Limb (tissue), 2 donors: ENCODE measurements around the gene MACROD2.

Experiments used
- DNase-seq, 2 donors: peaks; one replicate each; pipeline ENCODE4 v3.0.0-alpha.2; 2016; ENCODE audit errors: extremely low spot score in 2 of 2

MACROD2 gene

DNA sequence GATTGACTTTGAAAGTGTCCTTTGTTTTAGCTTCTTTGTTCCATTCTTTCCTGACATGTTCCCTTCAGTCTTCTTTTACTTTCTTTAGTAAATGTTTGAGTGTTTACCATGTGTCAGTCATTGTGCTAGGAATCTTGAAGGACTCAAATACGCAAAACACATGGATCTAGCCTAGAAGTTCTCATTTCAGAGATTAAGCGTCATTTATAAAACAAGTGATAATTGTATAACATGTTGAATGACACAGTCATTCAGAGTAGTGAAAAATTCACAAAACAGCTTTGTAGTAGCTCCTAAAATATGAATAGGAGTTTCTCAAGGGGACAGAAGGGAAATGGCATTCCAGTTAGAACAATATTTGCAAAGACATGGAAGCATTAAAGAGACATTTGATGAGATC, 66.9 kb downstream of the MACROD2 start:
- DNase-seq, result no peak

DNA sequence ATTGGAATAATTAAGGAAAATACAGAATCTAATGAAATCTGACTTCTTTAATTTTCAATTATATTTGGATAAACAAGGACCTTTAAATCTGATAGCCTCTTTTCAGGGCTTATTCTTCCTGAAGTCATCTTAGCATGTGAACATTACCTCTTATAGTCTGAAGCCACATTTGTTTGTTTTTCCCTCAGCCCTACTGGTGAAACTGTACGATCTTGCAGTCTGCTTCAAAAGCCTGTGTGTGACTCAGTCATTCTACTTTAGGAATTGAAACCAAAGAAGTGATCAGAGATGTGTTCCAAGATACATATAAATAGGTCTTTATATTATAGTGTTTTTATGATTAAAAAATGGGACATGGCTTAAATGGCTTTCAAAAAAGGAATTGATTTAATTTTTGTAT, 67.5 kb downstream of the MACROD2 start:
- DNase-seq, result no peak

DNA sequence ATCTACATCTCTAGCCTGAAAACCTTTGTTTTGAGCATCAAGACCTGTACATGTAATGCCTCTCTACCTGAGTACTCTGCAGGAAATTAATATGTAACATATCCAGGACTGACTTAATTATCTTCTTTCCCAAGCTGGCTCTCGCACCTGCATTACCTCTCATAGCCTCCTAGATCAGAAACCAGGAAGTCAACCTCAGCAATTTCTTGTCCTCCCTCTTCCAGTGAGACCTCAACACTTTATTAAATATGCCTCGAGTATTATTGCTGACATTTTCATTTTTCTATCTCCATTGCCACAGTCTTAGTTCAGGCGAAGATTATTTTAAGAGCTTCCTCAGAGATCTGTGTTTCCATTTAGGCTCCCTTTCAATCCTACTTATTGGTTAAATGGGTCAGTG, 69.0 kb downstream of the MACROD2 start:
- no peak for DNase-seq

DNA sequence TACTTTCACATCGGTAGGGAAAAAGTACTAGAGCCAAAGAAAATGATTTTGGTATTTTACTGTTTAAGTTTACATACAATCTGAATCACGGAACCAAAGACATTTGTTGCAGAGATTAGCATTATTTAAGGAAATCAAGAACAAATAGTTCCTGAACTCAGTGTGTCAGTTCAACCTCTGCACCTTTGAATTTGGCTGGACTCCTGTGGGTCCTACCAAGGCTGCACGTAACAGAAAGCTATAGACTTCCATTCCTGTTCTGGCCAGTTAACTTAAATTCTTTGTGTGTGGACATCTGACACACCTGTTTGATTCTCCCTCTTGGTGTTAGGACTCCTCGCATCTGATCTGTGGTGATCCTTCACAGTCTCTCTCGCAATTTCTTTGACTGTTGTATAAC, 69.6 kb downstream of the MACROD2 start:
- DNase-seq, result no peak

DNA sequence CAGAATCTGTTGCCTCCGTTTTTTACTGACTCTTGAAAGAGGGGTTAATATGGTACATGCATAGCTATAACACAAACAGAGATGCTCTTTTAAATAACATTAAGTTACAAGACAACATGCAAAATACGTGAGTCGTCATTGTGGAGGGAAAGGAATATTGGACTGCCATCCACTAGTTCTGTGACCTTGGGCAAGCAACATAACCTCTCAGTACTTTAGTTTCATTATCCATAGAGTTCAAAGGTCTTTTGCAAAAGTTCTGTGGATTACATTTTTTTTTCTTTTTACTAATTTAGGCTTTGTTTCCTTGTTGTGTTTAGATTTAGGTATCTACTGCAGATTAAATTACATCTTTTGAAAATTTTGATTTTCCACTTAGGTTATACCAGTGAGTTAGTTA, 70.5 kb downstream of the MACROD2 start:
- no peak for DNase-seq

DNA sequence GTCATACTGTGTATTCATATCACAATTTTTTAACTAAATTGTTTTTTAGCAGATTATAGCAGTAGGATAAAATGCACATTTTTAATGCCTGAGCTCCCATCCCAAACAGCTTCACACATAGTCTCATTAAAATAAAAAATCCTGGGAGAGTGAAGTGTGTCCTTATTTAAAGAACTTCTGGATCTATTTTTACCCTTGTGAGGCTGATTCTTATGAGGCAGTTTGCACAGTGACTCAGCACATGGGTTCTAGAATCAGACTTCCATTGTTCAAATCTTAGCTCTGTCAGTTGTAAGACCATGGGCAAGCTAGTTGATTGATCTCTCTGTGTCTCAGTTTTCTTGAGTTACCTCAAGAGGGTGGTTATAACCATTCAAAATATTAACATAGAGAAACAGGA, 72.3 kb downstream of the MACROD2 start:
- DNase-seq, result no peak

DNA sequence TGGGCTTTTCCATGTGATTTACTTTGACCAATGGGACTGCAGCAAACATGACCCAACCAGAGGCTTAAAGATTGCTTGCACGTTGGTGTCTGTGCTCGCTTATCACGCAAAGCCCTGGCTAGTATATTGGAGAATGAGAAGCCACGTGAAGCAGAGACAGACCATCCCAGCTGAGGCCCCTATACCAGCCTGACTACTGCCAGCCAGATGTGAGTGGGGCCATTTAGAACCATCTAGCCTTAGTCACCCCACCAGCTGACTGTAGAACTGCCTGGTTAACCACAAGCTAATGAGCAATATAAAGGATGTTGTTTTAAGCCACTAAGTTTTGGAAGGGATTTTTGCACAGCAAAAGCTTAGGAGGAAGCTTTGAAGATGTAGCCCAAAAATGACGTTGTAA, 74.5 kb downstream of the MACROD2 start:
- no peak for DNase-seq

DNA sequence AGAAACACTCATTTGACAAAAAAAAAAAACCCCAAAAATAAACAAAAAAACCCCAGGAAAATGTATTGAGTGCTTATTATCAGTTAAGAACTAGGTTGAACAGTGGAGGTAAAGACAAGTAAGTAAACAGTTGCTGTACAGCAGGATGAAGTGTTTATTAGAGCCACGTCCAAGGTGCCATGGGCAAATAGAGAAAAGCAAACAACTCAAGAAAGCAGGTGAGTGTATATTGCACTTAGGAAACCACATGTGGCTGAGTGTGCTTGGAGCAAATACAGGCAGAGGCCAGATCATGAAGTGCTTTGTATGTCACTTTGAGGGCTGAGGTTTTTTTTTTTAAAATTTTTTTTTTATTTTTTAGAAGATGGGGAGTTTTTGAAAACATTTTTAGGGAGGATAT, 98.3 kb downstream of the MACROD2 start:
- DNase-seq, result no peak

DNA sequence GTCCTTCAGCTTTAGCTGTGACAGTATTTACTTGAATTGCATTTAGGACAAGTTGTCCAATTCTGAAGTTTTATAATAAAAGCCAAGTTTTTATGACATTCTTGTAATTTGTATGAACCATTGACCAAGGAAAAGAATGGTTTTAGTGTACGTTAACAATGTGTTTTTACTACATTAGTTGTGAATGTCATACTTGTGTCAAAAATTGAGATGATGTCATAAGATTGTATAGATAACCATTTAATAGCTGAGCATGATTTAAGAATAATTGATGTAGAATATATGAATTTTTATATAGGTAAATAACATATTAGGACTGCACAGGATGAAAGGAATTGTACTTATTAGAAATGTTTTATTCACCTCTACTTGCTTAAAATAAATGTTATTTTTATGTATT, 102.9 kb downstream of the MACROD2 start:
- no peak for DNase-seq

DNA sequence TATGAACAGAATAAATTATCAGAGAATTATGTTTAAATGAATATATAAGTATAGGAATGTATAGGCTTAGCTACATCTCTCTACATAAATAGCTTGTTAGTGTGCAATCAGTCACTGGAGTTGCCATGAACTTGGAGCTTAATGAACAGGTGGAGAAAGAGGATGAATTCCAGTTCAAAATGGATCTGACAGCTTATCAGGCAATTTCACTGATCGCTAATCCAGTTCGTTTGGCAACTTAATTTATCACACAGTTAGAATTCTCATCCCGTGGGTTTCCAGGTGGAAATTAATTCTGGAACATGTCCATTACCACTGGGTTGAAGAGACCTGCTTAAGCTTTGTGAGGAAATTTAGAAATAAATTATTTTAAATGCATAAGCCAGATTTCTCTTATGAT, 118.1 kb downstream of the MACROD2 start:
- DNase-seq, result no peak

DNA sequence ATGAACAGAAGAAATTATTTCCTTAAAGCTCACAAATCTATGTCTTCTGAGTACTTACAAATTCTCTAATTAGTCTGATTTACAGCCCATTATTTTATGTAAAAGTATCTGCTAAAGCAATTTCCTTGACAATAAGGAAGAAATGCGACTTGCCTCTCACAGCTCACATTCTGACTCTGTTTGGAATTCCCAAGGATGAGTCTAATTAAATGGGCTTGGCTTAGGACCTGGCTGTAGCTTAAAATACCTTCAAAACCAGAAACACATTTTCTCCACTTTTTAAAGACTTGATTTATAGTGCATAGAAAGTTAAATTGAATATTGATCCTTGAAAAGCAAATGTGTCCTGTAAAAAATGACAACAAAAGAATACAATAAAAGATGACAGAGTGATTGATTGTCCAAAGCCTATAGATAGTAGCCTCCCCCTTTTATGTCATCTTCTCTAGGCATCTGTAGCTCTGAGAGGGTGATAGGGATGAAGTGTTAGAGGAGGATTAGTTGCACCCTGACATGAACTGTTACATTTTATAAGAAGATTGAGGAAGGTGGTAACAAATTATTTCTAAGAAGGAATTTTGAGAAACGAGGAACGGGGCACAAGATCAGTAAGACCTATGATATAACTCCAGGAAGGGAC, 118.9 kb downstream of the MACROD2 start:
- DNase-seq, result no peak

DNA sequence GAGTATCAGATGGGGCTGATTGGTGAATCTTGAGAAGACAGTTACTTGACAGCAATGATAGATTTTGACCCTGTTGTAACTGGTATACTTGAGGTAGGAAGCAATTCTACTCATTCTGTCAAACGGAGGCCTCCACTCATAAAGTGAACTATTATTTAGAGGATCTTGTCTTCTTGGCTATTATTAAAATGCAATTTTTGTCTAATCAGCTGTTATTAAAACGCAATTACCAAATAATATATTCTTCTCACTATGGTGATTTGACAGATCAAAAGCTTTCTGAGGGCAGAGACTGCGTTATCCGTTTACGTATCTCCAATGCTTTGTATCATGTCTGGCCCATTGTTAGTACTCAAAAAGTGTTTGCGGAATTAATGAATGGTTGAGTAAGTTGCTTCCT, 120.7 kb downstream of the MACROD2 start:
- DNase-seq, result no peak

DNA sequence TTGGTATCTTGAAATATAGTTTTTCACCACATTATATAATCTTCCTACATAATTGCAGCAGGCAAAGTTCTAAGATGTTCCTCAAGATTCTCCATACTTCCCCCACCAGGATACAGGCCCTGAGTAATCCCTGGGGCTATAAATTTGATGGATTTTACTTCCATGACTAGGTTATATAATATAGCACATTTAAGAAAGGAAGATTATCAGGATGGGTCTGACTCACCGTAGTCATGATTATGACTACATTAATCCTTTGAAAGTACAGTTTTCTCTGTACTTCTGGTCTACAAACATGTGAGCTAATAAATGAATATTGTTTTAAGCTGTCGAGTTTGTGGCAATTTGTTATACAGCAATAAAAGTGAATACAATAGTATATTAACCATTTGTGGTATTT, 122.5 kb downstream of the MACROD2 start:
- no peak for DNase-seq

DNA sequence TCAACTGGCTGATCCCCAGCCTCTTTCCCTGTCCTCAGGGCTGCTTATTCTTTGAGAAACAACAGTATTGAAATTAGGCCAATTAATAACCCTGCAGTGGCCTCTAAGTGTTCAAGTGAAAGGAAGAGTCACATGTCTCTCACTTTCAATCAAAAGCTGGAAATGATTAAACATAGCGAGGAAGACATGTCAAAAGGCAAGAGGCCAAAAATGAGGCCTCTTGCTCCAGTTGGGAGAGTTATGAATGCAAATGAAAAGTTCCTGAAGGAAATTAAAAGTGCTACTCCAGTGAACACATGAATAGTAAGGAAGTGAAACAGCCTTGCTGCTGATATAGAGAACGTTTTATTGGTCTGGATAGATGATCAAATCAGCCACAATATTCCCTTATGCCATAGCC, 131.5 kb downstream of the MACROD2 start:
- DNase-seq, result no peak

DNA sequence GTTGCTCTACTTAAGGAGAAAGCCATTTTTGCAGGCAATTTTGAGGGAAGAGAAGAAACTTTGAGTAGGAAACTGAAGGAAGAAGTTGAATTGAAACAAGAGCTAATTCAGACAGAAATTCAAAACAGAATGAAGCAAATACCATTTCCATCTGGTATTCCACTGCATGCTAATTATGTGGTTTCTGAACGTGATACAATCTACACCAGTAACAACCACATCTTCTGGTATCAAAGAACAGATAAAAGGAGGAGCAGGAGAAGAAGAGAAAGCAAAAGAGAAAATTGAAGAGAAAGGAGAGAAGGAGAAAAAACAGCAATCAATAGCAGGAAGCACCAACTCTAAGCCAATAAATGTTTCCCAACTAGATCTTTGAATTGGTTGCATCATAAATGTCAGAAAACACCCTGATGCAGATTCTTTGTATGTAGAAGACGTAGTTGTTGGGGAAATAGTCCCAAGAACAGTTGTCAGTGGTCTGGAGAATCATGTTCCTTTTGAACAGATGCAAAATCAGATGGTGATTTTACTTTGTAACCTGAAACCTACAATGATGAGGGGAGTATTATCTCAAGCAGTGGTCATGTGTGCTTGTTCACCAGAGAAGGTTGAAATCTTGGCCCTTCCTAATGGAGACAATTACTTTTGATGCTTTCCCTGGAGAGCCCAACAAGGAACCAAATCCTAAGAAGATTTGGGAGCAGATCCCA, 132.4 kb downstream of the MACROD2 start:
- DNase-seq, result no peak

DNA sequence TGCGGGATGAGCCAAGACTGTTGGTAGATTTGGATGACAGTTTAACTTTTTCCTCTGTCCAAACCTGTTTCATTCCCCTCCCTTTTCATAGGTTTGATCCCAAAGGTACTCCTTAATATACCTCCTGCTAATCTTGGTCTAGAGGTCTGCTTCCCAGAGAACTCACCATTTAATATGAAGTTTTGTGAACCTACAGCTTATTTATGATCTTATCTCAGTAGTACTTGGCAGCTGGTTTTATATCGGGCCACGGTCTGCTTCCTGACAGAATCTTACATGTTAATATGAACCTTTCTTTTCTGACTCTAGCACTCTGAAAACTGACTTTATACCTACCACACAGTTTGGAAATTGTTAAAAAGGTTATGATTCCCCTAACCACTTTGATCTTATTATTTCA, 138.7 kb downstream of the MACROD2 start:
- DNase-seq, result no peak

DNA sequence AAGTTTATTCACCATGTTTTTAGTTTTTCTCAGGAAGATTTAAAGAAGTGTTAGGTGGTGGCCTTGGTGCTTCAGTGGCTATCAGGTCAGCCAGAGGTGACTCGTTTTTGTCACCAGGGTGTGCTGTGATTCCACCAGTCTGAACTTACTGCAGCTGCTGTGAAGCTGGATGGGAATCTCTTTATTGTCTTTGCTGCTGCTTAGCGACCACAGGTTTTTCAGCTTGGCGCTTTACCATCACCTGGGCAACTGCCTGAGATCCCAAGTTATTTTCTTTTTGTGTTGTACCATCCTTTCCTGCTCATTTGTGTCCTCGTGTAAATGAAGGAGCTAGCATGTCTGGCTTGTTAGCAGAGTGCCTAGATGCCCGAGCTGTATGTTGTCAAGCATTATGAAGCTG, 146.9 kb downstream of the MACROD2 start:
- DNase-seq, result peak; percentile 65 to 70

DNA sequence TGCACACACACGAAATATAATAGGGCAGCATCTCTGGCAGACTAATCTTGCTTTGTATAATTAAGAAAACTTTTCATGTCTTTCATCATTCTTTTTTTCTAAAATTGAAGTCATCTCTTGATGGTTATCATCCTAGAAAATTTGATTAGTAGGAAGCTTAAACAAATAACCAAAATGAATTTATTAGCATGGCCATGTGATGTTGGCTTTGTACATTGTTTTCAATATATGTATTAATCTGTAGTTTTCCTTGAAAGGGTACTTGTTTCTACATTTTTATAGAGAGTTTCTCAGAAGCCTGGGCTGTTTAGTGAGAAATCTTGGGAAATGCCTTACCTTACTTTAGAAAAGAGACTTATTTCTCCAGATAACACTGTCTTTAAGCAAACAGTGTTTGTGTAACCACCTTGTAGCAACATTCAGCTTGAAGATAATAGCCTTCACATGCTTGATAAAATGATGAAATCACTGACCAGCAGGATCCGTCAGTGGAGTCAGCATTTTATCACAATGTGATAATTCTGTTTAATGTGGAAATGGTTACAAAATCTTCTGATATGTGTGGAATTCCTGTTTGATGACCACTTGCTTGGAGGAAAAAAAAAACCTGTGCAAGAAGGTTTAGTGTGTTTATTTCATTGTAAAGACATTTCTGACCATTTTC, 147.8 kb downstream of the MACROD2 start:
- DNase-seq, result no peak

DNA sequence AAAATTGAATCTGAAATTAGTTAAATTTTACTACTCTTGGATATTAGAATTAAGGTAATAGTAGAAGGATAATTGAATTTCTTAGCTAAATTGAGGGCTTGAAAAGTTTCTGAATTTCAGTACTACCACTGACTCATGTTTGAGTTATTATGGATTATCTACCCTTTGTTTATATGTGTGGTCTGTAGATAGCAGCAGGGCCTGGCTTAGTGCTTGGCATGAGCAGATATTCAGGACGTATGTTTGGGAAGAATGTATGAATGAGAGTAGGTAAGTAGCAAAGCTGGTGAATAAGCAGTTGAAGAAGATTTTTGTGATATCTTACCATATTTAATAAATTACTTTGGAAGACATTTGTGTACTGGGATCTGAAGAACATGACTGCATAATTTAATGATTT, 152.7 kb downstream of the MACROD2 start:
- no peak for DNase-seq

DNA sequence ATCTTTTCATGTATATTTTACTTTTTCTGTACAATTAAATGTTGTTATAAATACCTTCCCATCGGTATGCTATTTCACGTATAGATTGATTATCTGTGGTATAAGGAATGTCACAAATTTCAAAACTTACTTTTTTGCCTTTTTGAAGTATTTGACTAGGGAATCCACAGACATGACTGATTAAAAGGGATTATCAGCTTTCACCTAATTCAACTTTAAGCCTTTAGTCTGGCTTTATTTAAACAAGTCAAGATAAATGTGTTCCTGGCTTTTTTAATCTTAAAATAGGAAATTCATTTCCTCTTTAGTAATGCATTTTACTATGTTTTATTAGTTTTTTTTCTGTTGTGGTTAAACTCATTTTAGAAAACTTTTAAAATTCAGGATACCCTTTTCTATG, 160.0 kb downstream of the MACROD2 start:
- DNase-seq, result no peak

DNA sequence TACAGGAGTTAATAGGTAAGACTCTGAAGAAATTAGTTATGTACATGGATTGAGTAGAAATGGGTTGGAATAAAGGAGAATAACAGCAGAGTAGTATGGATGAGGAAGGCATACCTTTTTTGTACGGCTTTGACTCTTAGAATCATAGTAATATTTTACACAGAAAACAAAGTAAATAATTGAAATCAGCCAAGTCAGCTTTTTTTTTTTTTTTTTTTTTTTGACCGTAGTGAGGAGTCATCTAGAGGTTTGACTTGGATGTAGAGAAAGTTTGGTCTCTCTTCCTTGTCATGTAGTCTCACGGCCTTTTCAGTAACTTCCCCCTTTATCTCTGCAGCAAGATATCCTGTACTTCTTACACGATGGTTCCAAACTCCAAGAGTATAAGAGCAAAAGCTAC, 183.2 kb downstream of the MACROD2 start:
- DNase-seq, result no peak

DNA sequence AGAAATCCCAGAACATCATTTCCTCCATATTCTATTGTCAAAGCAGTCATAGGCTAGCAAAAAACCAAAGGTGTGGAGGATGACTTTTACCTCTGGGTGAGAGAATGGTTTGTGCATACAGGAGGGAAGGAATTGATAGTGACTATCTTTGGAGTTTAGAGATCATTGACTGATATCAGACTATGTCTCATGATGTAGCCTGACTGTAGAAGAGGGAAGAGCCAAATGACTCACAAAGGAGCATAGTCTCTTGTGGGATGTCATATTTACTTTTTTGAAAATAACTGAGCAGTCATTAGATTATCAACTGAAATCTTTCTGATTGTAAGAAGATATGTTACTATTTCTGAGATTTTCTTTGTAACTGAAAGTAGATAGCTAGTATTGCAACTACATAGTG, 183.6 kb downstream of the MACROD2 start:
- no peak for DNase-seq

DNA sequence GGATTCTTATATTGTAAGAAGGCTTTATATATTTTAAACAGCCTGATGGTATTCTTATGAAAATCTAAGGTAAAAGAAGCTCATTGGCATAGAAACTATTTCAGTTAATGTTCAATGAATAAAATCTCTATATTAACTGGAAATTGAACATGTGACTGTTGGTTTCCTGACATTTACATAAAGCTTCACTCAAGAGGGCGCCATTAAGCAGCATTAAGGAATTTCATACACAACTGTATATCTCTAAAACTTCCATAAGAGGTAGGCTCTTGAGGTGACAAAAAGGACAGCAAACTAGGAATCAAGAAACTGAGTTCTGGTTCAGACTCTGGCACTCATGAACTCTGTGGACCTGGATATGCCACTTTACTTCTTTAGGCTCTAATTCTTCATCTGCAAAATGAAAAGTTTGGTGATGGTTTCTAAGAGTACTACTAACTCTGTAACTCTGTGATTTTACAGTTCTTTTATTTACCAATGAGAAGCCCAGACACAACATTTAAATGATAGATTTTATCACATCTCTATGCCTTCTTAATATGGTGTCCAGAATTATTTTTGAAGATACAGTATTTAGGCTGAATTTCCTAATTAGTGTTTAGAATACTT, 194.6 kb downstream of the MACROD2 start:
- DNase-seq, result peak in 1 of 2 donors; percentile 62
